Measurements from ENCODE around the gene SLX4IP. TPM values are rescaled to one million over a fixed set of nuclear protein-coding genes. Genes with fewer than 3 reads are reported as not detected.

SLX4IP gene
- total RNA-seq, 4 donors from 2014 or later: 1.3 to 3.0 (median 1.9) TPM

- Histone ChIP-seq H3K27ac (no peak overlapping the region), H3K9me3 (no peaks in the 10 kb centered on the region), H3K4me3 (no peak overlapping the region), H3K36me3 (no peaks in the 10 kb centered on the region), H3K4me1 (peaks cover 0 to 24% (median 6%) of the 10 kb centered on the region in 3 donors), H3K27me3 (no peaks in the 10 kb centered on the region)
- no peak for TF ChIP-seq EP300 (IDR thresholded peaks at IDR 0.05)
- TF ChIP-seq POLR2A (IDR thresholded peaks at IDR 0.05): no peak
- no peak for TF ChIP-seq POLR2AphosphoS5 (IDR thresholded peaks at IDR 0.05)
- no peak for TF ChIP-seq CTCF (IDR thresholded peaks at IDR 0.05)
- ATAC-seq: no peak
- WGBS, 2 donors (ENCODE audit: low coverage in 1 of 2): 38 to 51% methylated on average over 4 of the region's 4 CpGs
Observed at GRCh38 chr20:10602221-10602871, 167.2 kb downstream of the SLX4IP start.

GRCh38 chr20:10603378-10603777, 168.3 kb downstream of the SLX4IP start:
- H3K27me3 ChIP-seq: no peaks in the 10 kb centered on the region
- 89 to 96% methylated on average over 2 to 4 of the region's 4 CpGs for WGBS, 2 donors (ENCODE audit: low coverage in 1 of 2)
- H3K4me1 ChIP-seq: peaks cover 0 to 24% (median 6%) of the 10 kb centered on the region in 3 donors
- no peak for TF ChIP-seq POLR2A (IDR thresholded peaks at IDR 0.05)
- no peak for TF ChIP-seq POLR2AphosphoS5 (IDR thresholded peaks at IDR 0.05)
- no peak for TF ChIP-seq CTCF (IDR thresholded peaks at IDR 0.05)
- no peak for TF ChIP-seq EP300 (IDR thresholded peaks at IDR 0.05)
- H3K9me3 ChIP-seq: no peaks in the 10 kb centered on the region
- peak overlapping the region in 3 of 4 donors; percentile 56 to 70 (median 67) for H3K27ac ChIP-seq
- ATAC-seq: no peak
- no peaks in the 10 kb centered on the region for H3K36me3 ChIP-seq
- no peak overlapping the region for H3K4me3 ChIP-seq

GRCh38 chr20:10603971-10604864, 169.1 kb downstream of the SLX4IP start:
- no peaks in the 10 kb centered on the region for H3K9me3 ChIP-seq
- H3K36me3 ChIP-seq: no peaks in the 10 kb centered on the region
- peaks cover 0 to 24% (median 6%) of the 10 kb centered on the region in 3 donors for H3K4me1 ChIP-seq
- 65 to 72% methylated on average over 4 to 8 of the region's 8 CpGs for WGBS, 2 donors (ENCODE audit: low coverage in 1 of 2)
- H3K4me3 ChIP-seq: no peak overlapping the region
- peak overlapping the region in 3 of 4 donors; percentile 56 to 70 (median 67) for H3K27ac ChIP-seq
- ATAC-seq: peak; percentile 93
- no peak for TF ChIP-seq CTCF (IDR thresholded peaks at IDR 0.05)
- TF ChIP-seq POLR2AphosphoS5 (IDR thresholded peaks at IDR 0.05): peak; percentile 95
- peak in 1 of 2 donors; percentile 18 for TF ChIP-seq POLR2A (IDR thresholded peaks at IDR 0.05)
- TF ChIP-seq EP300 (IDR thresholded peaks at IDR 0.05): no peak
- H3K27me3 ChIP-seq: no peaks in the 10 kb centered on the region

GRCh38 chr20:10604865-10605440, 169.8 kb downstream of the SLX4IP start:
- no peak for ATAC-seq

More at GRCh38 chr20:10604865-10605440, 169.8 kb downstream of the SLX4IP start:
- no peaks in the 10 kb centered on the region for H3K36me3 ChIP-seq
- no peak for TF ChIP-seq CTCF (IDR thresholded peaks at IDR 0.05)
- TF ChIP-seq EP300 (IDR thresholded peaks at IDR 0.05): no peak
- no peak for TF ChIP-seq POLR2AphosphoS5 (IDR thresholded peaks at IDR 0.05)
- no peak for TF ChIP-seq POLR2A (IDR thresholded peaks at IDR 0.05)
- no peaks in the 10 kb centered on the region for H3K9me3 ChIP-seq
- H3K27ac ChIP-seq: peak overlapping the region in 3 of 4 donors; percentile 9 to 67 (median 56)
- 51 to 83% methylated on average over 2 of the region's 2 CpGs for WGBS, 2 donors (ENCODE audit: low coverage in 1 of 2)
- peaks cover 0 to 24% (median 6%) of the 10 kb centered on the region in 3 donors for H3K4me1 ChIP-seq
- H3K4me3 ChIP-seq: no peak overlapping the region
- H3K27me3 ChIP-seq: no peaks in the 10 kb centered on the region

Data from gastroesophageal sphincter (tissue), 4 donors.